GM18502 (cell line): ENCODE results near the gene SERPINF2.
"Not testable (repeated sequence)": the region's sequence is repeated elsewhere in the genome, so short reads cannot be mapped to it uniquely, and the experiment has no call there.

Experiments
- ATAC-seq: cut with Tn5 transposase; IDR thresholded peaks from one replicate; pipeline ENCODE4 v1.9.1; 2021; ENCODE audit warnings: mild to moderate bottlenecking; ENCODE audit not compliant: unreplicated experiment, poor library complexity

SERPINF2 gene

GRCh38 chr17:1715803-1716075, 26.9 kb upstream of the SERPINF2 start:
- ATAC-seq, result no peak

- peak; percentile 80 for ATAC-seq
Measured at GRCh38 chr17:1716076-1716911, 26.4 kb upstream of the SERPINF2 start.

GRCh38 chr17:1716912-1717695, 25.6 kb upstream of the SERPINF2 start:
- peak; percentile 42 for ATAC-seq

GRCh38 chr17:1718362-1719165, 24.1 kb upstream of the SERPINF2 start:
- ATAC-seq, result no peak

GRCh38 chr17:1720856-1721386, 21.8 kb upstream of the SERPINF2 start:
- no peak for ATAC-seq

GRCh38 chr17:1722022-1722421, 20.6 kb upstream of the SERPINF2 start:
- not testable (repeated sequence) for ATAC-seq

- peak; percentile 64 for ATAC-seq
Measured at GRCh38 chr17:1724351-1724868, 18.3 kb upstream of the SERPINF2 start, which contains the start of gene WDR81. TSS of gene WDR81 (plus strand) at chr17:1724704. CDS start at chr17:1724960, 256 bp downstream.

GRCh38 chr17:1724869-1725641, 17.6 kb upstream of the SERPINF2 start:
- peak; percentile 14 for ATAC-seq

- ATAC-seq, result no peak
Measured at GRCh38 chr17:1725642-1726511, 16.8 kb upstream of the SERPINF2 start.

GRCh38 chr17:1726626-1727257, 15.9 kb upstream of the SERPINF2 start:
- no peak for ATAC-seq

GRCh38 chr17:1727258-1727789, 15.3 kb upstream of the SERPINF2 start:
- no peak for ATAC-seq

- no peak for ATAC-seq
Measured at GRCh38 chr17:1727876-1728630, 14.6 kb upstream of the SERPINF2 start.

- no peak for ATAC-seq
Measured at GRCh38 chr17:1729966-1730325, 12.7 kb upstream of the SERPINF2 start.

- ATAC-seq, result no peak
Measured at GRCh38 chr17:1730326-1731193, 12.1 kb upstream of the SERPINF2 start.

GRCh38 chr17:1731194-1731506, 11.5 kb upstream of the SERPINF2 start:
- no peak for ATAC-seq

- no peak for ATAC-seq
Measured at GRCh38 chr17:1732241-1732832, 10.3 kb upstream of the SERPINF2 start.
